Endothelial cell of umbilical vein (primary cell): Measurements from ENCODE around the gene THBS3.

Experiments
- EZH2 ChIP-seq: IDR thresholded peaks from 2 replicates; pipeline ENCODE4 v1.6.1; 2012; ENCODE audit warnings: borderline replicate concordance, low read depth, mild to moderate bottlenecking, moderate library complexity, low read length, inconsistent platforms; ENCODE audit not compliant: severe bottlenecking
- FOS ChIP-seq: IDR thresholded peaks from 2 replicates; pipeline ENCODE4 v1.6.1; 2011; ENCODE audit warnings: mild to moderate bottlenecking, low read length, moderate library complexity, borderline replicate concordance; ENCODE audit not compliant: insufficient read depth
- MAX ChIP-seq: IDR thresholded peaks from 2 replicates; pipeline ENCODE4 v1.6.1; 2011; ENCODE audit not compliant: insufficient read depth, insufficient read length
- POLR2A ChIP-seq: IDR thresholded peaks from 2 replicates; pipeline ENCODE4 v1.6.1; 2012; ENCODE audit warnings: low read depth, mild to moderate bottlenecking, control low read depth, low read length
- POLR2AphosphoS5 ChIP-seq: IDR thresholded peaks from 2 replicates; pipeline ENCODE4 v1.6.1; 2012; ENCODE audit warnings: low read depth, mild to moderate bottlenecking, control low read depth, low read length, moderate library complexity; ENCODE audit not compliant: insufficient read depth
- TF ChIP-seq, protein P1 (sequence below), 2 donors: IDR thresholded peaks; 1 replicate in 1 of 2; 2 replicates in 1 of 2; pipeline ENCODE4 v1.5.1; 2011; ENCODE audit warnings: low read length in 2 of 2, mild to moderate bottlenecking in 2 of 2, moderate library complexity in 2 of 2, control low read depth in 1 of 2, inconsistent platforms in 1 of 2, low read depth in 1 of 2; ENCODE audit not compliant: insufficient read depth in 1 of 2; ENCODE audit errors: extremely low read depth in 1 of 2

GRCh38 chr1:155245163-155245524 is 37.4 kb upstream of the THBS3 start:
- TF ChIP-seq, protein P1, sequence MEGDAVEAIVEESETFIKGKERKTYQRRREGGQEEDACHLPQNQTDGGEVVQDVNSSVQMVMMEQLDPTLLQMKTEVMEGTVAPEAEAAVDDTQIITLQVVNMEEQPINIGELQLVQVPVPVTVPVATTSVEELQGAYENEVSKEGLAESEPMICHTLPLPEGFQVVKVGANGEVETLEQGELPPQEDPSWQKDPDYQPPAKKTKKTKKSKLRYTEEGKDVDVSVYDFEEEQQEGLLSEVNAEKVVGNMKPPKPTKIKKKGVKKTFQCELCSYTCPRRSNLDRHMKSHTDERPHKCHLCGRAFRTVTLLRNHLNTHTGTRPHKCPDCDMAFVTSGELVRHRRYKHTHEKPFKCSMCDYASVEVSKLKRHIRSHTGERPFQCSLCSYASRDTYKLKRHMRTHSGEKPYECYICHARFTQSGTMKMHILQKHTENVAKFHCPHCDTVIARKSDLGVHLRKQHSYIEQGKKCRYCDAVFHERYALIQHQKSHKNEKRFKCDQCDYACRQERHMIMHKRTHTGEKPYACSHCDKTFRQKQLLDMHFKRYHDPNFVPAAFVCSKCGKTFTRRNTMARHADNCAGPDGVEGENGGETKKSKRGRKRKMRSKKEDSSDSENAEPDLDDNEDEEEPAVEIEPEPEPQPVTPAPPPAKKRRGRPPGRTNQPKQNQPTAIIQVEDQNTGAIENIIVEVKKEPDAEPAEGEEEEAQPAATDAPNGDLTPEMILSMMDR (IDR thresholded peaks at IDR 0.05; ENCODE audit: extremely low read depth in 1 of 2, insufficient read depth in 1 of 2, low read depth in 1 of 2, low read length in 2 of 2) = no peak
- no peak for TF ChIP-seq POLR2A
- no peak for TF ChIP-seq EZH2
- TF ChIP-seq FOS = no peak
- TF ChIP-seq MAX = no peak
- TF ChIP-seq POLR2AphosphoS5 = no peak
